CD4-positive, alpha-beta T cell treated with Interferon alpha-2 for 1 hour (primary cell): Measurements from ENCODE around the gene PLEKHA5.
"Not testable (repeated sequence)": the region's sequence is repeated elsewhere in the genome, so short reads cannot be mapped to it uniquely, and the experiment has no call there.

Experiments used
- DNase-seq, 2 donors: peaks; one replicate each; pipeline ENCODE4 v3.0.0-alpha.2; 2020 to 2022

The PLEKHA5 gene, protein sequence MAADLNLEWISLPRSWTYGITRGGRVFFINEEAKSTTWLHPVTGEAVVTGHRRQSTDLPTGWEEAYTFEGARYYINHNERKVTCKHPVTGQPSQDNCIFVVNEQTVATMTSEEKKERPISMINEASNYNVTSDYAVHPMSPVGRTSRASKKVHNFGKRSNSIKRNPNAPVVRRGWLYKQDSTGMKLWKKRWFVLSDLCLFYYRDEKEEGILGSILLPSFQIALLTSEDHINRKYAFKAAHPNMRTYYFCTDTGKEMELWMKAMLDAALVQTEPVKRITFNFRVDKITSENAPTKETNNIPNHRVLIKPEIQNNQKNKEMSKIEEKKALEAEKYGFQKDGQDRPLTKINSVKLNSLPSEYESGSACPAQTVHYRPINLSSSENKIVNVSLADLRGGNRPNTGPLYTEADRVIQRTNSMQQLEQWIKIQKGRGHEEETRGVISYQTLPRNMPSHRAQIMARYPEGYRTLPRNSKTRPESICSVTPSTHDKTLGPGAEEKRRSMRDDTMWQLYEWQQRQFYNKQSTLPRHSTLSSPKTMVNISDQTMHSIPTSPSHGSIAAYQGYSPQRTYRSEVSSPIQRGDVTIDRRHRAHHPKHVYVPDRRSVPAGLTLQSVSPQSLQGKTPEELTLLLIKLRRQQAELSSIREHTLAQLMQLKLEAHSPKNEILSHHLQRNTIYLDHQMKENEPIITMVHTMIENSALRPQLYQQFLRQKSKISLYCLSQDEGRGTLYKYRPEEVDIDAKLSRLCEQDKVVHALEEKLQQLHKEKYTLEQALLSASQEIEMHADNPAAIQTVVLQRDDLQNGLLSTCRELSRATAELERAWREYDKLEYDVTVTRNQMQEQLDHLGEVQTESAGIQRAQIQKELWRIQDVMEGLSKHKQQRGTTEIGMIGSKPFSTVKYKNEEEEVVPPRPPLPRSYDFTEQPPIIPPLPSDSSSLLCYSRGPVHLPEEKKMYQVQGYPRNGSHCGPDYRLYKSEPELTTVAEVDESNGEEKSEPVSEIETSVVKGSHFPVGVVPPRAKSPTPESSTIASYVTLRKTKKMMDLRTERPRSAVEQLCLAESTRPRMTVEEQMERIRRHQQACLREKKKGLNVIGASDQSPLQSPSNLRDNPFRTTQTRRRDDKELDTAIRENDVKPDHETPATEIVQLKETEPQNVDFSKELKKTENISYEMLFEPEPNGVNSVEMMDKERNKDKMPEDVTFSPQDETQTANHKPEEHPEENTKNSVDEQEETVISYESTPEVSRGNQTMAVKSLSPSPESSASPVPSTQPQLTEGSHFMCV

DNA sequence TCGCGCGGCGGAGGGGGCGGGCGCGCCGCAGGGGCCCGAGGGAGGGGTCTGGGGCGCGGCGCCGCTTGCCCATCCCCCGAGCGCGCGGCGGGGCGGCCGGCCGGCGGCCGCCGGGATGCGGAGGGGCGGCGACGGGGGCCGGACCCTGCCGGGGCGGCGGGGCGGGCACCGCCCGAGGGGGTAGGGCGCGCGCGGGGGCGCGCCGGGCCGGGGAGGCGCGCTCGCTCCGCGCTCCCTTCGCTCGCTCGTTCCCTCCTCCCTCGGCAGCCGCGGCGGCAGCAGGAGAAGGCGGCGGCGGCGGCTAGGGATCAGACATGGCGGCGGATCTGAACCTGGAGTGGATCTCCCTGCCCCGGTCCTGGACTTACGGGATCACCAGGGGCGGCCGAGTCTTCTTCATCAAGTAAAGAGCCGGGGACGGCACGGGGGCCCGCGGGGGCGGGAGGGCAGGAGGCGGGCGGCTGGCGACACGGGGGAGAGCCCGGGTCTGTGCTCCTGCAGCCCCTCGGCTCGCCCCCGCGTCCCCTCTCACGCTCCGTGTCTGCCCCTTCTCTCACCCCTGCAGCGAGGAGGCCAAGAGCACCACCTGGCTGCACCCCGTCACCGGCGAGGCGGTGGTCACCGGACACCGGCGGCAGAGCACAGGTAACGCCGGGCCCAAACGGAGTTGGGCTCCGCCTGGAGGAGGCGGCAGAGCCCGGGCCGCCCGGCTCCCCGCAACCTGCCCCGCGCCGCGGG is at the start of gene PLEKHA5:
Gene PLEKHA5, plus strand, starts transcription at position 248 of the 738 bp plus-strand sequence. Its CDS starts 67 bp downstream, at position 315.
- peak; percentile 14 to 52 for DNase-seq

DNA sequence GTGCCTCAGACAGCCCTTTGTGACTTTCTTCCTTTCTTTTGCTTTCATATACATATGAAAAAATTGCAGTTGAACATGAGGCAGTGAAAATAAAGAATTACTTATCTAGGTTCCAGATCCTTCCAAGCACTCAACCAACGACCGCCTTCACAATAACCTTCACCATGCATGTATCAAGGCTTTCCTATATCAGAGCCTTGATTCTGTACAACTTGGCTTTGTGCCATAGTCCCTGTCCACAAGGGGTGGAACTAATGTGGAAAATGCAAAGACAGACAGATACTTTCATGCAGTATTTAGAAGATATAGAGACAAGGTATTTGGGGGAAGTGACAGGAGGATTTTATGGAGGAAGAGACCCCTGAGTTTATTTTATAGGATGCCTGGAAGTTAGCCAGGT is 48.6 kb upstream of the PLEKHA5 start:
- DNase-seq, result no peak

DNA sequence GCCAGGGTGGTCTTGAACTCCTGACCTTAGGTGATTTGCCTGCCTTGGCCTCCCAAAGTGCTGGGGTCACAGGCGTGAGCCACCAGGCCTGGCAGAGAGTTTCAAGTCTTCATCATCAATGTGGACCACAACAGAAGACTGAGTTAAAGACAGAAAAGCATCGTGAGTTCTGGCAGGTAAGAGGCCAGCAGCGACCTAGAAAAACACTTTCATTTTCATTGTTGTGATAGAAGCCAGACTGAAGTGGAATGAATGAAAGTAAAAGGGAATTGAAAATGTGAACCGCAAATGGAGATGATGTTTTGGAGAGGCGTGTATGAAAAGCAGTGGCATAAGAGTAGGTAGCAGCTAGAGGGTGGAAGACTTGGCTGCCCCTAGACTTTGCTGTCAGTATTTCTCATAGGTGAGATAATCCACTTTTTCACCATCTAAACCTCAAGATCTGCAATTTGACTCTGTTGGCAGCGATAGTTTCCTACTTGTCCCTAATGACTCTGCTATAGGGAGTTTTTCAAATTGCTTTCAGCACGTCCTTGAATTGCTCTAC is 47.1 kb upstream of the PLEKHA5 start:
- no peak for DNase-seq

DNA sequence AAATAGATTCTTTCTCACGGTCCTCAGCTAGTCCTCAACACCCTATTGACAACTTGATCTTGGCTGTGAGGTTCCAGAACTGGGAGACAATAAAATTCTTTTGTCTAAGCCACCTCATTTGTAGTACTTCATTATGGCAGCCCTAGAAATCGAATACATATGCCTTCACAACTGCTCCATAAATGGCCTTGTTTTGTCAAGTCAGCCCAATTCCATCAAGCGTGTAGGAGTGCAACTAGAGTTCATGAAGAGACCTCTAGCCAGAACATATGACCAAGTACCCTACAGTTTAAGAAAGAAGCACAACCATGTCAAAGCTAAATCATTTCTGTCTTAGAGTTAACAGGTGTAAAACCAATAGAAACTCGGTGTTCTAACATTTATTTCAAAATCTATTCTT is 45.0 kb upstream of the PLEKHA5 start:
- no peak for DNase-seq

DNA sequence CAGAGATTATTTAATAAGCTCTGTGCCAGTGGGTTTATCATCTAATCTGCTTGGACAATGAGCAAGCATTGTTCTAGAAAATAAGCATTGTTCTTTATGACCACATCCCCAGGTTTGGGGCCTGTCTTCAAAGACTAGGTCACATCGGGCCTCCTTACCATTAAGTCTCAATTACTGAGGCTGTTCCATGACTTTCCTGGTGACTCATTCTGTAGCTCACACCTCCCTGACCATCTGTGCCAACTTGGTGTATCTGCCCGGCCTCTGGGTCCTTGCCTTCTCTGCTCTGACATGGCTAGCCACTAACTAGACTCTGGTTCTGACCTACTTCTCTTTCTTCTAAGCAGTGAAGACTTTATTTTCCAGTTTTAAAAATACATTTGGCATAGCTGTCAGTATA is 44.4 kb upstream of the PLEKHA5 start:
- DNase-seq, result no peak

DNA sequence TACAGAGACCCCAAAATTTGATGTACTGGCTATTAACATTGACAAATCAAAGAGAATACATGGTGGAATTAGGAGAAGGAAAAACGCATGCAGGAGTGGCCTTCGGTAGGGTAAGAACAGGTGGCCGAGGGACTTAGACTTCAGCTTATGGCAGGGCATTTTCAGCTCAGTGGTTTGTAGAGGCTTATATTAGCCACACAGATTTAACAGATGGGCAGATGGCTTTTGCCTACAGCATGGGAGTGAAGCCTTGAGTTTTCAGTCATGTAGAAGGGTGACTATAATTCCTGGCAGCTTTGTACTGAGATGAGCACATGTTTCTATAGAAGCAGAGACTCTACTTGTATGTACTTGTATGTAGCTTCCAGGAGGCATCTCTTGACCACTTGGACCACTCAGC is 40.9 kb upstream of the PLEKHA5 start:
- DNase-seq, result no peak

DNA sequence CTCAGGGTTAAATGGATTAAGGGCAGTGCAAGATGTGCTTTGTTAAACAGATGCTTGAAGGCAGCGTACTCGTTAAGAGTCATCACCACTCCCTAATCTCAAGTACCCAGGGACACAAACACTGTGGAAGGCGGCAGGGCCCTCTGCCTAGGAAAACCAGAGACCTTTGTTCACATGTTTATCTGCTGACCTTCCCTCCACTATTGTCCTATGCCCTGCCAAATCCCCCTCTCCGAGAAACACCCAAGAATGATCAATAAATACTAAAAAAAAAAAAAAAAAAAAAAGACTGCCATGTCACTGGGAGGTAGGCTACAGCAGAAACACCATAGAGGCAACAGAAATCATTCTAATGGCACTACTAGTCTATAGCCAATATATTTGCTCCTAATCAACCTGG is 37.1 kb upstream of the PLEKHA5 start:
- DNase-seq, result not testable (repeated sequence)

DNA sequence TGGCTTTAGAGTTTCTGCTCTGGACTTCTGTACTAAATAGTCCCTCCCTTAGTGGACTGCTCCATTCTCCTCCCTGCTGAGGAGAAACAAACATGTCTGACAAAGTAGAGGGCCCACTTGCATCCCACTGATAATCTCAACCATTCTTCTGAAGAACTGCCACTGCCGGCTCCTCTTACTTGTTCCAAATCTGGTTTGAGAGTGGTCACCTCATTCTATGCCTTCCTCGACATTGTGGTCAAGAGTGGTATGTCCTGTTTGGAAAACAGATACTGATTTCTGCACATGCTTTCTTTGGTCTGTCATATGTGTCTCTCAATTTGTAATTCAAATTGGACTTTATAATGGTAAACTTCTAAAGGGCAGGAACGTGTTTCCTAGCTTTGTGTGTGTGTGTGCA is 36.3 kb upstream of the PLEKHA5 start:
- no peak for DNase-seq

DNA sequence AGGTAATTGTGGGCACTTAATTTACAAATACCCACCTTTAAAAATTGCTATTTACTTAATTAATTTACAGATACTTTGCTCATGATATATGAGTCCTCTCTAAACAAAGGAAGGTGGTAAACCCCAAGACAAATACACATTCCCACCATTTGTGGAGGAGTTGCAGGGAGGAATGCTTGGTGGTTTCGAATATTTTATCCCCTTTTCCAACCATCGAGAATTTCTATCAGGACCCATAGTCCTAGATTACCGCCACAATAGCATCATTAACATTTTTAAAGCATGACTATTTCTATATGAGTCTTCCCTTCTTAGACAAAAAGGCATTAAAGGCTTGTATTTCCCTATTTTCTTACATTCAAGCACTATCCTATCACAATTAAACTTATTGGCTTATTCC is 34.2 kb upstream of the PLEKHA5 start:
- no peak for DNase-seq

DNA sequence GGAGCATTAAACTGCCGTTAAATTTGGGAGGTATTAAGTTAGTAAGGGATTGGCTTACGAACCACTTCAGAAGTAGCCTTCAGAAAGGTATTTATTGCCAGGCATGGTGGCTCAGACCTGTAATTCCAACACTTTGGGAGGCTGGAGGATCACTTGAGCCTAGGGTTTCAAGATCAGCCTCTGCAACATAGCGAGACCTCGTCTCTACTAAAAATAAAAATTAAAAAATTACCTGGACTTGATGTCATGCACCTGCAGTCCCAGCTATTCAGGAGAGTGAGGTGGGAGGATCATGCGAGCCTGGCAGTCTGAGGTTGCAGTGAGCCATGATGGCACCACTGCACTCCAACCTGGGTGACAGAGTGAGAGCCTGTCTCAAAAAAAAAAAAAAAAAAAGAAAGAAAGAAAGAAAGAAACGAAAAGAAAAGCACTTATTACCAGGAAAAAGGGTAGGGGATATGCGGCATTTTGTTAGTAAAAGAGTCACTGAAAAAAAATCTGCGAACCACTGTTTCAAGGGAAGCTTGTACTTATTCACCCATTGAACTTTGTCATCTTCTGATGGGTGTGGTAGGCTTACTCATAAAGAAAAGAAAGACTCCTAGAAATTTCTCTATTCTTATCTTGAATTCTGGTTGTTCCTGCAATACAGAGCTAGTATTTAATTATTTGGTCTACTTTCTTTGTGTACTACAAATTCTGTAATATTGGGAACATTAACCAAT is 33.6 kb upstream of the PLEKHA5 start:
- no peak for DNase-seq

DNA sequence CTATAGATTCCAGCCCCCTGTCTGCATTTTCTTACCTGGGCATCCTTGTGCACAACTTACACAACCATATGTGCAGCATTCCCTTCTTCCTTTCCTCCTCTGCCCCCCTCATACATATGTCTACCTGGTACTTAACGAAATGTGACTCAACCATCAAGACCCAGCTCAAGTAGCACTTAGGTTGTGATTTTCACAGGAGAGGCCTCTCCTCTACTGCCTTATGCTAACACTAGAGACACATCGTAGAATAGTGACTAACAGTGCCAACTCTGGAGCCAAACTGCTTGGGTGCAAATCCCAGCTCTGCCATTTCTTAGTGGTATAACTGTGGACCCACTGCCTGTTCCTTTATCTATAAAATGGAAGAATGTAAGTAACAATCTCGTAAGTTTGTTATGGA is 24.1 kb upstream of the PLEKHA5 start:
- DNase-seq, result no peak

DNA sequence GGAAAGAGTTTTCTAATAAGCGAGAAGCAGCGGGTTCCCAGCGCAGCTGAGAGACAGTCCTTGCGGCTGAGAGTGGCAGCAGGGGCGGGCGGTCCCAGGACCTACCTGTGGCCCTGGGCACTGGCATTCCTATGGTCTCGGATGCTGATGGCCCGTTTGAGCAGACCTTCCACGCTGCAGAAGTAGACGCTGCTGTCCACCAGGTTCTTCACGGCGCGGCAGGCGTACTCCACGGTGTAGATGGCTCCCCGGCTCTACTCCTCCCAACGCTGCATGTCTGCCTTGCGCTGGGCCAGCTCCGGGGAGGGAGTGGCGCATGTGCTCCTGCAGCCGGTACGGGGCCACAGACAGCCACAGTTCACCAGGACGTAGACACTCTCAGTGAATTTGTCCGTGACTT is 21.8 kb upstream of the PLEKHA5 start:
- no peak for DNase-seq

DNA sequence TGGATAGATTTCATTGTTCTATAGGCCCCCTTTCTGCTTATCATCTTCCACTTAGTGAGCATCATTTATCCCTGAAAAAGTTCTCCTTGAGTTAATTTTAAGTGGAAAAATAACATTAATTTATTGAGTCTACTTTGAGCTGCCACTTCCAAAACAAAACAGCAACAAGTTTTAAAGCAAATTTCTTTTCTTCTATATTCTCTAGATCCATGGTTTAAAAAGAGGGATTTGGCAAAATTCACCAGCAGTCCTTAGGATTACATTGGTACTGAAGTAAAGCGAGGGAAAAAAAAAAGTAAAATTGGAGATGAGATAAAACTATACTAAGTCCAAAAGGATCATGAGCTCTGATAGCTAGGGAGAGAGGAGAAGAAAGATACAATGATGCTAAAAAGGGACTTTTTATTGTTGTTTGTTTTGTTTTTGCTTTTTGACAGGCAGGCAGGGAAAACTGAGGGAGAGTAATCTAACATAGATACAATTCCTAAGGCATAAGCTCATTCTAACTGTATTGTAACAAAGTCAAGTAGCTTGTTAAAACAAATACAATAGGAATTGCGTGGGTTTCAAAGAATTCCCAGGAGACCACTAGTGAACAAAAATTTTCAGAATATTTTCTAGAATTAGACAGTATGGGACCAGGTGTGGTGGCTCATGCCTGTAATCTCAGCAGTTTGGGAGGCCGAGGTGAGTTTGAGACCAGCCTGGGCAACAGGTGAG is 19.2 kb upstream of the PLEKHA5 start:
- no peak for DNase-seq

DNA sequence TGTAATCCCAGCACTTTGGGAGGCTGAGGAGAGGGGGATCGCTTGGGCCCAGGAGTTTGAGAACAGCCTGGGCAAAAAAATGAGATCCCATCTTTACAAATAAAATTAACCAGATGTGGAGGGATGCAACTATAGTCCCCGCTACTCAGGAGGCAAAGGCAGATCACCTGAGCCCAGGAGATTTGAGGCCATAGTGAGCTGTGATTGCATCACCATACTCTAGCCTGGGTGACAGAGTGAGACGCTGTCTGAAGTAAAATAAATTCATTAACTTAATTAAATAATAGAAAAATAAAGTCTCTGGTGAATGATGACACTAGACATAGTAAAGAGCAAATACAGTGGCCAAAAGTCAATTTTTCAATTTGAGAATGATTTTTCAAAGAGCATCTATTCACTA is 16.1 kb upstream of the PLEKHA5 start:
- no peak for DNase-seq

DNA sequence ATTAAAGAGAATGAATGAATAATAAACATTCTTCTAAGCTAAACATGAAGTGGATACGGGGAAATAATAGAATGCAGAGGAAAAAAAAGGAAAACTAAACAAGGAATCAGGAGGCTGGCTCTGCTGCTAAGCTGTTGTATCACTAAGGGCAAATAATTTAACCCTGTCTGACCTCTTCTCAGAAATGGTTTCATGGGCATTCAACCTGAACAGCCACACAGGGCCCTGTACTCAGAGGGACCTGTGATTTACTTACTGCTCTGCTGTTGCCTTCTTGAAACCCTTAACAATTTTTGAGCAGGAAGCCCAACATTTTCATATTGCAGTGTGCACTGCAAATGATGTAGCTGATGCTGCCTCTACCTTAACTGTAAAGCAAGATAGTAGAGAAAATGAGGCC is 14.2 kb upstream of the PLEKHA5 start:
- DNase-seq, result no peak

DNA sequence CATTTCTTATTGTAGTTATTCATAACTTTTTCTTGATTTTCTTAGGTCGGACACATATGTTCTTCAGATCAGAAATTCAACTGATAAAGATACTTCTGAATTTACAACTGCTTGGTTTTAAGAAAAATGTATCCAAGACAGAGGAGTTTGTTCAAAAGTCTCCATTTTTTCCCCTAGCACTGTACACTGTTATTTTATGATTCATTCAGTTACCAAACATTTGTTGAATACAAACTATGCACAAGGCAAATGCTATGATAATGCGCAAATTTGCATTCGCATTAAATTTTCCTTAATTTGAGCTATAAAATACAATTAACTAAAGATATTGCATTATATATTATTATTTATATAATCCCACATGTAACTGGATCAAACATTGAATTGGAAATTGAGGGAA is 10.1 kb upstream of the PLEKHA5 start:
- DNase-seq, result no peak

DNA sequence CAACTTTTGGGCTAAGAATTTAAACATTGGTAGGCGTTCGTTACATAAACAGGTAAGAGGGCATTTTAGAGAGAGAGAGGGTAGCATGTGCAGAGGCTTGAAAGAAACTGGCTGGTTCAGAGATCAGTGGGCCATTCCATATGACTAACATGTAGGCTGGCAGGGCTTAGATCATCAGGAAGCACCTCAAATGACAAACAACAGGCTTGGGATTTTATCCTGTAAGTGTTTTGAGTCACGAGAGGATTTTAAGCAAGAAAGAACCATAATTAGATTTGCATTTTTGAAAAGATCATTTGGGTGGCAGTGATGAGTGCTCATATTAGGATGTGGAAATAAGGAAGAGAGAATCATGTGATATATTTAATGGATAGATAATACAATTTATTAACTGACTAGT is 8.7 kb upstream of the PLEKHA5 start:
- no peak for DNase-seq

DNA sequence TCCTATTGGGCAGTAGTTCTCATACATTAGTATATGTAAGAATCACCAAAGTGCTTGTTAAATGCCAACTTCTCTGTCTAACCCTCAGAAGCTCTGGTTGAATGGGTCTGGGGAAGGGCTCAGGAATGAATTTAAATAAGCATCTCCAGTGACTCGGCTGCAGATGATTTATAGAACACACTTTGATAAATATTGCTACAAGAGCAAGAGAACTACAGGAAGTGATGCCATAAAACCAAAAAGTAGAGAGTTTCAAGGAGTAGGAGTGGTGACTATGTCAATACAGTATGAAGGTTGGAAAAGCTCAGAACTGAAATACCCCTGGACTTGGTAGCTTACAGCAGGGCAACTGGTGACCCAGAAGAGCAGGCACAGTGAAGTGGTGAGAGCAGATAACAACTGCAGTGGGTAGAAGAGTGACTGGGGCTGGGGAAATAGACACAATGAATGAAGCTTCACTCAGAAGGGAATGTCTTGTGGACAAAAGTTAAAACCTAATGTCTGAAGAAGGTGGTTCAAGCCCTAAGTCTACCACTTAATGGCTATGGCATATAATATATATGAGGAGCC is 8.0 kb upstream of the PLEKHA5 start:
- no peak for DNase-seq

DNA sequence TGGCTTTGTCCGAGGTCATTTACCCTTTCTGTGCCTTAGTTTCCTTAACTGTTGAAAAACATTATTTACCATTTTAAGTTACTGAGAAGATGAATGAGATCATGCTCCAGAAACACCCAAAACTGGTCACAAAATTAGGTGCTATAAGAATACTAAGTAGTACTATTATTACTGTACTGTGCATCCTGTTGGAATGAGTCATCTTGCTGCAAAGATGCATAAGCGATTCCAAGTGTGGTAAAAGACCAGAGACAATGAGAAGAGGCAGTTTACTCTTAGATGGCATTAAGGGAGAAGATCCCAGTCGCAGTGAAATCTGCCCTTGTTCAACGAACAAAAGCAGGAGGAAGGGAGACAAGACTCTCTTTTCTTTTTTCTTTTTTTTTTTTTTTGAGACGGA is 4.2 kb upstream of the PLEKHA5 start:
- DNase-seq, result no peak

DNA sequence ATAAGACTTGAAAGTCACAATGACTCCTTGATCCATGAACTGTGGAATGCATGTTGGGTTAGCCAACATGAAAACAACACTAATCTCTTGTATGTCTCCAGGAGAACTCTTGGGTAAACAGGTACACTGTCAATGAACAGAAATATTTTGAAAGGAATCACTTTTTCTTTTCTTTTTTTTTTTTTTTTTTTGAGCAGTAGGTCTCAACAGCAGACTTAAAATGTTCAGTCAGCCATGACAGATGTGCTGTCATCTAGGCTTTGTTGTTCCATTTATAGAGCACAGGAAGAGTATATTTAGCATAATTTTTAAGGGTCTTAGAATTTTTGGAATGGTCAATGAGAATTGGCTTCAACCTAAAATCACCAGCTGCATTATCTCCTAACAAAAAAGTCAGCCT is 2.3 kb upstream of the PLEKHA5 start:
- no peak for DNase-seq

DNA sequence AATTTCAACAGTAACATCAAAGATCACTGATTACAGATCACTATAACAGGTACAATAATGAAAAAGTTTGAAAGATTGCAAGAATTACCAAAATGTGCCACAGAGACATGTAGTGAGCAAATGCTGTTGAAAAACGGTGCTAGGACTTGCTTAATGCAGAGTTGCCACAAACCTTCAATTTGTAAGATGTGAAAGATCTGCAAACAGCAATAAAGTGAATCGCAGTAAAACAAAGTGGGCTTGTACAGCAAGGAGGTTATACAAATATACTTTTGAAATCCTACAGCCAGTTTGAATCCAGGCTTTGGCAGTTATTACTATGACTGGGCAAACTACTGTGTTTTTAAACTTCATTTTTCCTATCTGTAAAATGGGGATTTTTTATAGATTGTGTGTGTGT is 1.0 kb upstream of the PLEKHA5 start:
- DNase-seq, result no peak
